Astrocyte of the hippocampus (primary cell): ENCODE data around the gene ZNF287.
"Not testable (repeated sequence)": the region's sequence is repeated elsewhere in the genome, so short reads cannot be mapped to it uniquely, and the experiment has no call there.

Source experiments
- DNase-seq: peaks from one replicate; pipeline ENCODE4 v3.0.0; 2011; ENCODE audit warnings: low read depth, low spot score

The ZNF287 gene

DNA sequence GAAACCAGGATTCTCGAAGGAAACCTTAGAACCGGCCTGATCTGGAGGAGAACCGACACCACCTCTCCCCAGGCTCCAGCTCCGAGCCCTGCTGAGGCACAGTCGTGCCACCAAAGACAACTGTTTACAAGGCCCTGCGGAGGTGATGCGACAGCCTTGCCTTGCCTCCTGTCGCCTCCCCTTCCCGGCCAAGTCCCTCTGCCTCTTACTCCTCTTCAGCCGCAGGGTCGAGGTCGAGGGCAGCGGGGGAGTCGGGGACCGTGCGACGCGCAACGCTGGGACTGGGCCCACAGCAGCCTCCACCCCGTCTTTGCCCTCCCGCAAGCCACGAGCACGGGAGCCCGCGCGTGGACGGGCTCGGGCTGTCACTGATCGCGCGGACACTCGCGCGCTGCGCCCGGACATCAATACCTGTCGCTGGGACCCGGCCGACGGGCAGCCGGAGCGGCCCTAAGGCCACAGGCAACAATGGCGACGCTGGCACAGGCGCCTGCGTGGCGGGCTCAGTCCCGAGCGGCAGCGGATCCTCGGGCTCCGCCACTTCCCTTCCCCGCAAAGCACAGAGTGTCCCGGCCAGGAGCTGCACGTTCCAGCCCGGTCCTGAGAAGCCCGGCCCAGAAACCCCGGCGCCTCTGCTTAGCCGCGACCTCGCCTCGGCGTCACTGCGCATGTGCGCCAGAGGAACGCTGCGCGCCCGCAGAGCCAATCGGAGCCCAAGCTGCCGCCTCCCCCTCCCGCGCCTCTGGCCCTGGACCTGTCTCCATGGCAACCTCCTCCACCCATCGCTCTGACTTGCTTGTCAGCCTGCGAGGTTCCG, at the start of gene ZNF287:
Gene ZNF287, minus strand, starts transcription at position 664 of the 817 bp plus-strand sequence. CDS start 1,473 bp downstream, outside the sequence.
- DNase-seq = peak; percentile 97

DNA sequence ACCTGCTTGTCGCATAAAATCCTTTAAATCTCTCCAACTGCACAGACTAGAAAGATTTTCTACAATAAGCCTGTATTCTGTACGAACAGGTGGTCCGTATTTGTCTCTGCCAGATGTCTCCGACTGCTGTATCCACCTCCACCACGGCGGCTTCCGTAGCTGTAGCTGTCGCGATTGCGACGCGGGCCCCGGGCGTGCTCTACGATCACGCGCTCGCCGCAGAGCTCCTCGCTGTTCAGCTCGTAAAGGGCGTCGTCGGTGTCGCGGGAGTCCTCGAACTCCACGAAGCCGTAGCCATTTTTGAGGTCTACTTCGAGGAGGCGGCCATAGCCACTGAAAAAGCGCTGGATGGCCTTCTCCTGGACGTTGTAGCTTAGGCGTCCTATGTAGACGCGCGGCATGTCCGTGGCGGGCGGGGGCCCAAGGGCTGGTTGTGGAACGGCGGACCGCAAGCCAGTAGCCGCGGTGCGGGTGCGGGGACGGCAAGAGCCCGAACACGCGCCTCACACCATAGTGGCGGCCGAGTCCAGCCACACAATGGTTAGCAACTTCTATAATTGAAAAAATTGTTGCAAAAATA, 48.6 kb upstream of the ZNF287 start:
- no peak for DNase-seq

DNA sequence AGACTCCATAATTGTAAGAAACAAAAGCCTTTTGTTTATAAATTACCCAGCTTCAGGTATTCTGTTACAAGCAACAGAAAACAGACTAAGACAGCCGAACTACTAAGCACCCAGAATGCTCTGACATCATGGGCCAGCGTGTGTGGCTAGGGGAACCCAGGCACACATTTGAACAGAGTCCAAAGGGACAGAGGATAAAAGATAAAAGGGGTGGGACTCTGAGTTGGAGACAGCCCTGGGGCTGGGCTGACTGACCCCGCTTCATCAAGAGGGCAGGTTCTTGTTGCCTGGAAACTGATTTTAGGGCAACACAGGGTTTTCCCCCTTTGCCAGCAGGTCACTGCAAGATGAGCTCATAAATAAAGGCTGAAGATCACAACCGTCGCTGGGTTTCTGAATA, 30.5 kb upstream of the ZNF287 start:
- no peak for DNase-seq

DNA sequence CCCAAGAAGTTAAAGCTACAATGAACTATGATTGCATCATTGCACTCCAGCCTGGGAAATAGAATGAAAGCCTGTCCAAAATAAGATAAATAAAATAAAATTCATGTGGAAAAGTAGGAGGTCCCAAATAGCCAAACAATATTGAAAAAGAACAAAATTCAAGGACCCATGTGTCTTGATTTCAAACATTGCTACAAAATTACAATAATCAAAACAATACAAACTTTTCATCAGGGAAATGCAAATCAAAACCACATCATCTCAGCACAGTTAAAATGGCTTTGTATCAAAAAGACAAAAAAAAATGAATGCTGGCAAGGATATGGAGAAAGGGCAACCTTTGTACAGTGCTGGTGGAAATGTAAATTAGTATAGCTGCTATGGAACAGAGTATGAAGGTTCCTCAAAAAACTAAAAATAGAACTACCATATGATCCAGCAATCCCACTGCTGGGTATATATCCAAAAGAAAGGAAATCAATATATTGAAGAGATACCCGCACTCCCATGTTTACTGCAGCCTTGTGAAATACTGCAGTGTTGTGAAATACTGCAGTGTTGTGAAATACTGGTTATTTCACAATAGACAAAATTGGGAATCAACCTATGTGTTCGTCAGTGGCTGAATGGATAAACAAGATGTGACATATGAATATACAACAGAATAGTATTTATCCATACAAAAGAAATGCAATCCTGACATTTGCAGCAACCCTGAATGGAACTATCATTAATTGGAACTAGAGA, 24.5 kb upstream of the ZNF287 start:
- DNase-seq = no peak

DNA sequence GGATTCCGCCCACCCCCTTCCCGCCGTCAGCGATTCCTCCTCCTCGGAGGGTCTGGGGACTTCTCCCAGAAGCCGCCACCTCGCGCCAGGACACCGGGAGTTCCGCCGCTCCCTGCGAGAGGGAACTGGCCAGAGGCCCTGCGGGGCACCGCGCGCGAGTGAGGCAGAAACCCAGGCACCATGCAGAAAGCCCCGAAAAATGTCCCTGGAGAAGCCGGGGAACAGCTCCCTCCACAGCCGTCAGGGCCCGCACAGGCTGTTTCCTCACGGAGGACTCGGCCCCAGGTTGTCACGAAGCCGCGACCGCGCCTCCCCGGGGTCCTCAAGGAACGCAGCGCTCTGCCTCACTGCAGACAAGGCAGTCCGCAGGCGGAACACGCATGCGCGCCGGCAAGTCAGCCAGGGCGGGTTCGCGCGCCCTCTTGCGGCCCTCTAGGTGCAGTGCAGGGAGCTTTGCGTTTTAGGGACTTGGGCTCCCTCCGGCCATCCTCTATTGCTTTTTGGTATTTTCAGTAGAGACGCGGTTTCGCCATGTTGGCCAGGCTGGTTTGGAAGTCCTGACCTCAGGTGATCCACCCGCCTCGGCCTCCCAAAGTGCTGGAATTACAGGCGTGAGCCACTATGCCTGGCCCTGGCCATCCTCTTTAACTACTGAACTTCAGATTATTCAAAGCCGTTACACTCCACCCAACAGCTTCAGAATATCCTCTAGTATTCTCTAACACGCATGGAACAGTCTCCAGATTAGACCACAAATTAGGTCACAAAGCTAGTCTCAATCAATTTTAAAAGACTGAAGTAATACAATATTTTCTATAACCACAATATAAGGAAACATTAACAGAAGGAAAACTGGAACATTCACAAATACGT, 20.3 kb upstream of the ZNF287 start:
- DNase-seq = peak; percentile 96

DNA sequence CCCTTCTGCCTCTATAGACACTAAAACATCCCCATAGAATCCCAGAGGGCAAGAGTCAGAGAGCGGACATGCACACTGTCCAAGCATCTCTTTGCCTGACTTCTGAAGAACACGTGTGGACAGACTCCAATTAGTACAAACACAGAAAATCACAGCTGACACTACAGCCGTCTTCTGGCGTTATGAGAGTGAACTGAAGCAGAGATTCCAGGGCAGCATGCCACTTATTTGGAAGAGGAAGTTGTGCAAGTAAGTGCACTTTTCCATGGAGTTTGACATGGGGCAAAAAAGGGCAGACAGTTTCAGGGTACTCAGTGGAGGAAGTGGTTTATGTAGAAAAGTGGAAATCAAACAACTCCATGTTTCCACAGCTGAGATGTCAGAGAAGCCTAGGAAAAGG, 16.8 kb upstream of the ZNF287 start:
- no peak for DNase-seq

DNA sequence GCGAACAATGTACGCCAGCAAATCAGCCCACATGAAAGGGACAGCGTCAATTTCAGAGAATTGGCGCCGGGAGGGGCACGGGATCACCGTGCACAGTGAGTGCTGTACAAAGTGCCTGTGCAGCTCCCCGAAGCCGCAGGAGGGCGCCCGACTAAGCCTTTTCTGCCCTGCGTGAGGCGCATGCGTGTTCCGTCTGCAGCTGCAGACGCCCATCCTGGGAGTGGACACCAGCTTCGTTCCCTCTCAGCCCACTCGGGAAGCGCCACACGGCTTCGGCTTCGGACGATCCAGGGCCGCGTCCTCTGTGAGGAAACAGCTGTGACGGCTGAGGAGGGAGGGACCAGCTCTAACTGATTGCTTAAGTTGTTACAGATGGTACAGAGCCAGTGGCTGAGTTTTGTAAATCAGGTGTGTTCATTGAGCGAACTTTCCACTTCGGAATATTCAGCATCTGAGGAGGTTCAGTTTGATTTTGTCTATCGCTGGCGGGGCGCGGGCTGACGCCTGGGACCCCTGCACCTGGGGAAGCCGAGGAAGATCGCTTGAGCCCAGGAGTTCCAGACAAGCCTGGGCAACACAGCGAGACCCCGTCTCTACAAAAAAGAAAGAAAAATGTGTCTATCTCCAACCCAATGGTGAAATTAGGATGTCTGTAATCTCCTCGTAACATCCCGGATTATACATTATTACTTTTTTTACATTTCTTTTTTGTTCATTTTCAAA, 15.4 kb upstream of the ZNF287 start:
- peak; percentile 93 for DNase-seq

DNA sequence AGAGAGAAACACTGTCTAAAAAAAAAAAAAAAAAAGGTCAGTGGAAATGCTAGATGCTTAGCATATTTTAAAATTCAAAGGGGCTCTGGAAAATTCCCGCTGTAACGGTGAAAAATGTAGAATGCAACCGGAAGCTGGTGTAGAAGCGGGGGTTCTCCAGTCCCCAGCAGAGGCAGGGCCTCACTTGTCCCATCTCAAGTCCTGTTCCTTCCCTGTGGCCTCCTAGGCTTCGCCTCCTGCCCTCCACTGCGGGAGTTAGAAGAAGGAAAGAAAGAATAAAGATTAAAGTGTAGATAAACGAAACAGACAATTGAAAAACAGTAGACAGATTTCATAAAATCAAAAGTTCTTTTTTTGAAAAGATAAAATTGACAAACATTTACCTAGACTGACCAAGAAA, 14.8 kb upstream of the ZNF287 start:
- DNase-seq = no peak

DNA sequence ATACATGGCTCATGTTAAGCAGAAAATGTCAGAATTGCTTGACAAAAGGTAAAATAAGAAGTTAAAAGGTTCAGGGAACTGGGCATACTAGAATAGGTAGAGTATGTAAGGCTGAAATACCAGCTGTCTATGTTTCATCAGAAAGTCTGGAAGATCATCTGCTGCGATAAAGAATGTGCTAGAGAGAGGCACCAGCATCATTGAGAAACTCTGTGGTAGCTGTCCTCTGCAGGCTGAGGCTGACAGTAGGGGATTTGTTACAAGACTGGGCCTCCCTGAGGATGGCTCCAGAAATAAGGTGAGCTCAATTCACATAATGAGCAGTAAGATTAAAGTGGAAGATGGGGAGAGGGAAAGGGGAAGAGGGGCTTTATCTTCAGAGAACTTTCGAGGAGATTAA, 4.5 kb upstream of the ZNF287 start:
- DNase-seq = no peak

DNA sequence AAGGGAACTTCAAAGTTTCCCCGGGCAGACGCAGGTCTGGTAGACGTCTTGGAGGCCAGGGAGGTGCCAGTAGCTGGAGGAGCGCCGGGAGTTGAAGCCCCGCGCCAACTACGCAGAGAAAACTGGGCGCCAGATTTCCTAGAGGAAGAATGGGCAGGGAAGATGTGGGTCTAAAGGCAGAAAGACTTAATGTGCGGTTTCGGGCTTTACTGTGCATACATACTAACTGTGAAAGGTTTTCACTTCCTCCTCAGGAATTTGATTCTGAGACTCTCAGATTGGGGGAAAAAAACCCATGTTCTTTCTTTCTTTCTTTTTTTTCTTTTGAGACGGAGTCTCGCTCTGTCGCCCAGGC, 331 bp upstream of the ZNF287 start:
- no peak for DNase-seq

DNA sequence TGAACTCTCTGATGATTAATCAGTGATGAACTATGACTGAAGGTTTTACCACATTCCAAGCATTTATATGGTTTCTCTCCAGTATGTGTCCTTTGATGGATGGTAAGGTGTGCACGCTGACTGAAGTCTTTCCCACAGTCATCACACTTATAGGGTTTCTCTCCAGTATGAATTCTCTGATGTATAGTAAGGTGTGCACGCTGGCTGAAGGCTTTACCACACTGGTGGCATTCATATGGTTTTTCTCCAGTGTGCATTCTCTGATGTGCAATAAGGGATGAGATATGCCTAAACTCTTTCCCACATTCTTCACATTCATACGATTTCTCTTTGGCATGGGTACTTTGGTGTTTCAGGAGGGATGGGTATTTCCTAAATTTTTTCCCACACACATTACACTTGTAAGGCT, 16.4 kb downstream of the ZNF287 start:
- no peak for DNase-seq

DNA sequence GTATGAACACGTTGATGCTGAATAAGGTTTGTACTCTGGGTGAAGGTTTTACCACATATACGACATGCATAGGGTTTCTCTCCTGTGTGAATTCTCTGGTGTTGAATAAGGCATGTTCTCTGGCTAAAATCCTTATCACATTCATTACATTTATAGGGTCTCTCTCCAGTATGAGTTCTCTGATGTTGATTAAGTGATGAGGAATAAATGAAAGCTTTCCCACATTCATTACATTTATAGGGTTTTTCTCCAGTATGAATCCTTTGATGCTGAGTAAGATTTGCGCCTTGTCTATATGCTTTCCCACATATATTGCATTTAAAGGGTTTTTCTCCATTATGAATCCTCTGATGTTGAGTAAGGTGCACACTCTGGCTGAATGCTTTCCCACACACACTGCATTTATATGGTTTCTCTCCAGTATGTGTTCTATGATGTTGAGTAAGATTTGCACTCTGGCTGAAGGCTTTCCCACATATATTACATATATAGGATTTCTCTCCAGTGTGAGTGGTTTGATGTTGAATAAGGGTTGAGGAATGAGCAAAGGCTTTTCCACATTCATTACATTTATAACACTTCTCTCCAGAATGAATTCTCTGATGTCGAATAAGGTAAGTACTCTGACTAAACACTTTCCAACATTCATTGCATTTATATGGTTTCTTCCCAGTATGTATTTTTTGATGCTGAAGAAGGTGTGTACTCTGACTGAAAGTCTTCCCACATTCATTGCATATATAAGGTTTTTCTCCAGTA, 16.9 kb downstream of the ZNF287 start:
- no peak for DNase-seq

DNA sequence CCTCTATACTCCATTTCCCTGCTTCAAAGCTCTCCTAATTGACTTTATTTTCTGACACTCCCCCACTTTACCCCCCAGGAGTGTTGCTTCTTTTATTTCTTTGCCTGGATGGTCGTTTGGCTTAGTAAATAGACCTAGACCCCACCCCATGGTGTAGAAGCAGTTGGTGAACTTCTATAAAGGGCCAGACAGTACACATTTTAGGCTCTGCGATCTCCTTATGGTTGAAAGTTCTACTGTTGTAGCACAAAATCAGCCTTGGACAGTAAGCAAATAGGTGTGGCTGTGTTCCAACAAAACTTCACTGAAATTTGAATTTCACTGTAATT, 31.9 kb downstream of the ZNF287 start:
- DNase-seq = no peak

DNA sequence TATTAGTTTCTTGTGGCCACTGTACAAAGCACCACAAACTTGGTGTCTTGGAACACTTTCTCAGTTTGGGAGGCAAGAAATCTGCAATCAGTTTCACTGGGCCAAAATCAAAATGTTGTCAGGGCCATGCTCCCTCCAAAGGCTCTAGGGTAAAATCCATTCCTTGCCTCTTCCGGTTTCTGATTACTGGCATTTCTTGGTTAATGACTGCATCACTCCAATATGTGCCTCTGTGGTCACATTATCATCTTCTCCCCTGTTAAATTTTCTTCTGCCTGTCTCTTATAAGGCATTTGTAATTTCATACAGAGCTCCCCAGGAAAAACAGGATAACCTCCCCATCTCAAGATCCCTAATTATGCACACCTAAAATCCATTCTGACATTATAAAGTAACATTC, 34.8 kb downstream of the ZNF287 start:
- peak; percentile 26 for DNase-seq

DNA sequence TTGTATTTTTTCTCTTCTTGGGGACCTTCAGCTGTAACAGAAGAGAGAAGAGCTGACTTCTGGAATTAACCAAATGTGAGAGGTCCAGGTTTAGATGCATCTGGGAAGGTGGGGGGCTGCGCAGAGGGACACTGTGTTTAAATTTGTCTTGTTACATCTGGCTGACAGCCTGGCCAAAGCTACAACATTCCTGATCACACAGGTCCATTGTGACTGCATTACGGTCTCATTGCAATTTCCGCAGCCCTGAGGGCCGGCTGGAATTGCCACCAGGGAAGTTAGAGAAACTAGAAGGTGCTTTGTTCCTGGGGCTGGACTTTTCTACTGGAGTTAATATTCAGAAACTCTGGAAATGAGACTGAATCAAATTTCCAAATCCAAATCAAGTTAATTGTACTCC, 39.1 kb downstream of the ZNF287 start:
- peak; percentile 28 for DNase-seq

DNA sequence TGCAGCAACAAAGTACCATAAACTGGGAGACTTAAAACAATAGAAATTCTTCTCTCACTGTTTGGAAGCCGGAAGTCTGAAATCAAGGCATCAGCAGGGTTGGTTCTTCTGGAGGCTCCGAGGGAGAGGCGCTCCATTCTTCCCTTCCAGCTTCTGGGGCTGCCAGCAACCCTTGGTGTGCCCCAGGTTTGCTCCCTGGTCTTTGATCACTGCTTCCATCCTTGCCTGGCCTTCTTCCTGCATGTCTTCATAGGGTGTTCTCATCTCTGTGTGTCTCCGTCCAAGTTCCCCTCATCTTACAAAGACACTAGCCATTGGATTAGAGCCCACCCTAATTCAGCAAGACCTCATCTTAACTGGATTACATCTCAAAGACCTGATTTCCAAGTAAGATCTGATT, 41.7 kb downstream of the ZNF287 start:
- no peak for DNase-seq

DNA sequence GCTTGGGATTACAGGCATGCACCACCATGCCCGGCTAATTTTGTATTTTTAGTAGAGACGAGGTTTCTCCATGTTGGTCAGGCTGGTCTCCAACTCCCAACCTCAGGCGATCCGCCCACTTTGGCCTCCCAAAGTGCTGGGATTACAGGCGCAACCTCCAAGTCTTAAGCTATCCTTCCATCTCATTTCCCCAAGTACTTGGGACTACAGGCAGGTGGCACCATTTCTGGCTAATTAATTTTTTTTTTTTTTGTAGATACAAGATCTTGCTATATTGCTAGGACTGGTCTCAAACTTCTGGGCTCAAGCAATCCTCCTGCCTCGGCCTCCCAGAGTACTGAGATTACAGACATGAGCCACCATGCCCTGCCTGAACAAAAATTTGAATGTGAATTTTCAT, 43.4 kb downstream of the ZNF287 start:
- not testable (repeated sequence) for DNase-seq

DNA sequence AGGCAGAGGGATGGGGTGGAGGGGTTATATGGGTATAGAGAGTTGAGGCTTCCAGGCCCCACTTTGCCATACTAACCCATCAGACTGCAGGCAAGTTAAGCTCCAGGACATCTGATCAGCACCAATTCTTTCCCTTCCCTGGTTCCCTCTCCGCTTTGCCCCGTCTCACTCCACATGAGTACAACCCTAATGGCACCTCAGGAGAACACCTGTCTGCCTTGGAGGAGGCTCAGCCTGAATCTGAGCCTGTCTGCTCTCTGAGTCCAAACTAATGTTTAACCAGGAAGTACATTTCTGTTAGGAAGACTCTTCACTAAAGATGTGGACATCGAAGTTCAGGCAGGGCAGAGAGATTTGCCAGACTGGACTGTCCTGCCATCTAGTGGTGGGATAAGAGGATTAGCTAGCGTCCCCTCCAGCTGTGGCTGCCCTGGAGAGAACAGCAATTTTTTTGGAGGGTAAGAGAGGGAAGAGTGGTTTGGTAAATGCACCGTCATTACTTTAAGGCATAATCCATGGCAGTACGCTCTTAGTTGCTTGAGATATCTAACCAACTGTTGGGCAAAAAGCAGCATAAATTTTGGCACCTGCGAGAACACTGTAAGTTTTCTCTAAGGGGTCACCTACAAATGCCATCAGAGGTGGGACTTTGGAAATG, 47.8 kb downstream of the ZNF287 start:
- peak; percentile 92 for DNase-seq

DNA sequence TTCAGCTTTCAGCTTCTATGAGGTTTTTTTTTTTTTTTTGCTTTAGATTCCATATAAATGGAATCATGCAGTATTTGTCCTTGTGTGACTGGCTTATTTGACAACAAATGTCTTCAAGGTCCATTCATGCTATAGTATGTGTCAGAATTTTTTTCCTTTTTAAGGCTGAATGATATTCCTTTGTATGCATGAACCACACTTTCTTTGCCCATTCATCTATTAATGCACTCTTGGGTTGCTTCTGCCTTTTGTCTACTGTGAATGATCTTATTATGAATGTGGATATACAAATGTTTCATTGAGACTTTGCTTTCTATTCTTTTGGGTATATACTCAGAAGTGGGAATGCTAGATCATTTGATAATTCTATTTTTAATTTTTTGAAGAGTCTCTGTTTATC, 50.0 kb downstream of the ZNF287 start:
- DNase-seq = no peak

DNA sequence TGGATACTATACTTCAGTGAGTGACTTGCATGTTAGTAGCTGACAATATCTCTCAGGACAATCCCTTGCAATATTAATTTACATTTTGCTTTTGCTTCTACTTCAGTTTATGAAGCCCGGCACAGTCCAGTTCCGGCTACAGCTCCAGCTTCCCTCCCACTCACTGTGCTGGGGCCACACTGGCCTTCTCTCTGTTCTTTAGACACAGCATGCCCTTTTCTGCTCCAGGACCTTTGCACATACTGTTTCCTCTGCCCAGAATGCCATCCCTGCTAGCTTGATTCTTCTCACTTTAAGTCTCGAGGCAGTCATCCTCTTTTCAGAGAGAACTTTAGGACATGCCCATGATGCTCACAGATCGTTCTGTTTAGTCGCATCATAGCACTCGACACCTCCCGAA, 51.5 kb downstream of the ZNF287 start:
- no peak for DNase-seq
